Hepatocyte (in vitro differentiated cells): Measurements from ENCODE around the gene GNAO1.

Source experiments
- EZH2 ChIP-seq: fragments of 200-600 bp; sonication (generic); IDR thresholded peaks from 2 replicates; pipeline ENCODE4 v1.6.1; 2016; ENCODE audit warnings: antibody characterized with exemption, mild to moderate bottlenecking, borderline replicate concordance
- EZH2phosphoT487 ChIP-seq: fragments of 200-600 bp; sonication (generic); IDR thresholded peaks from one replicate; pipeline ENCODE4 v1.6.1; 2018; ENCODE audit warnings: antibody characterized with exemption, mild to moderate bottlenecking, low read depth, moderate library complexity; ENCODE audit not compliant: unreplicated experiment, severe bottlenecking
- TF ChIP-seq, protein P1 (sequence below): fragments of 200-600 bp; sonication (generic); IDR thresholded peaks from 2 replicates; pipeline ENCODE4 v1.5.1; 2016; ENCODE audit warnings: antibody characterized with exemption, mild to moderate bottlenecking; ENCODE audit not compliant: poor library complexity

- TF ChIP-seq, protein P1, sequence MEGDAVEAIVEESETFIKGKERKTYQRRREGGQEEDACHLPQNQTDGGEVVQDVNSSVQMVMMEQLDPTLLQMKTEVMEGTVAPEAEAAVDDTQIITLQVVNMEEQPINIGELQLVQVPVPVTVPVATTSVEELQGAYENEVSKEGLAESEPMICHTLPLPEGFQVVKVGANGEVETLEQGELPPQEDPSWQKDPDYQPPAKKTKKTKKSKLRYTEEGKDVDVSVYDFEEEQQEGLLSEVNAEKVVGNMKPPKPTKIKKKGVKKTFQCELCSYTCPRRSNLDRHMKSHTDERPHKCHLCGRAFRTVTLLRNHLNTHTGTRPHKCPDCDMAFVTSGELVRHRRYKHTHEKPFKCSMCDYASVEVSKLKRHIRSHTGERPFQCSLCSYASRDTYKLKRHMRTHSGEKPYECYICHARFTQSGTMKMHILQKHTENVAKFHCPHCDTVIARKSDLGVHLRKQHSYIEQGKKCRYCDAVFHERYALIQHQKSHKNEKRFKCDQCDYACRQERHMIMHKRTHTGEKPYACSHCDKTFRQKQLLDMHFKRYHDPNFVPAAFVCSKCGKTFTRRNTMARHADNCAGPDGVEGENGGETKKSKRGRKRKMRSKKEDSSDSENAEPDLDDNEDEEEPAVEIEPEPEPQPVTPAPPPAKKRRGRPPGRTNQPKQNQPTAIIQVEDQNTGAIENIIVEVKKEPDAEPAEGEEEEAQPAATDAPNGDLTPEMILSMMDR: no peak
- TF ChIP-seq EZH2phosphoT487 (no peak), EZH2 (no peak)
Observed at GRCh38 chr16:56364865-56365264, 173.6 kb downstream of the GNAO1 start.
